Measurements from ENCODE around the gene GIMAP2. TPM values are rescaled to one million over a fixed set of nuclear protein-coding genes. Genes with fewer than 3 reads are reported as not detected.

Gene GIMAP2
- total RNA-seq, 1 donor from 2014 or later: not detected

- Mint-ChIP-seq H3K4me3 (no peak overlapping the region), H3K9me3 (peaks cover 14% of the 10 kb centered on the region), H3K36me3 (no peaks in the 10 kb centered on the region), H3K27me3 (ENCODE audit: insufficient read depth, low read depth) (peaks cover 4% of the 10 kb centered on the region), H3K4me1 (no peaks in the 10 kb centered on the region), H3K27ac (no peak overlapping the region)
- DNase-seq (ENCODE audit: low spot score): no peak
- H3K79me2 ChIP-seq (ENCODE audit: low read depth): no peaks in the 10 kb centered on the region
- no peak overlapping the region for H2AFZ ChIP-seq (replicated peaks)
- no peak overlapping the region for H3K4me2 ChIP-seq
- H3K27ac ChIP-seq: no peak overlapping the region
- no peaks in the 10 kb centered on the region for H3K9me3 ChIP-seq (ENCODE audit: low read depth)
- no peaks in the 10 kb centered on the region for H4K20me1 ChIP-seq (ENCODE audit: low read depth)
- no peaks in the 10 kb centered on the region for H3K4me1 ChIP-seq
- H3K9ac ChIP-seq: no peak overlapping the region
- H3K36me3 ChIP-seq: no peaks in the 10 kb centered on the region
- no peak overlapping the region for H3K4me3 ChIP-seq
- peaks cover 64% of the 10 kb centered on the region for H3K27me3 ChIP-seq
- no peak for TF ChIP-seq EZH2phosphoT487 (IDR thresholded peaks at IDR 0.05)
- no peak for TF ChIP-seq EZH2 (IDR thresholded peaks at IDR 0.05)
- no peak for TF ChIP-seq CTCF (IDR thresholded peaks at IDR 0.05)
- no peaks in the 10 kb centered on the region for H3F3A ChIP-seq (ENCODE audit: low read depth)
Observed at GRCh38 chr7:150715738-150716137, 30.2 kb downstream of the GIMAP2 start.

GRCh38 chr7:150716368-150716767 is 30.9 kb downstream of the GIMAP2 start, which contains the start of gene GIMAP1:
Gene GIMAP1, plus strand, starts transcription at chr7:150716613. Its CDS starts 2,435 bp downstream, at chr7:150719048.
- Histone ChIP-seq H3K4me1 (no peaks in the 10 kb centered on the region), H3K27ac (no peak within 1 kb of the TSS), H3K36me3 (no peaks in the 10 kb centered on the region), H4K20me1 (ENCODE audit: low read depth) (no peaks in the 10 kb centered on the region), H3K4me2 (no peak within 1 kb of the TSS), H3K9me3 (ENCODE audit: low read depth) (no peaks in the 10 kb centered on the region), H3K27me3 (peaks cover 68% of the 10 kb centered on the region), H2AFZ (replicated peaks) (no peak within 1 kb of the TSS), H3K79me2 (ENCODE audit: low read depth) (no peaks in the 10 kb centered on the region), H3K9ac (no peak within 1 kb of the TSS), H3F3A (ENCODE audit: low read depth) (no peaks in the 10 kb centered on the region), H3K4me3 (no peak within 1 kb of the TSS)
- Mint-ChIP-seq H3K4me3 (no peak within 1 kb of the TSS), H3K36me3 (no peaks in the 10 kb centered on the region), H3K4me1 (no peaks in the 10 kb centered on the region), H3K27me3 (ENCODE audit: insufficient read depth, low read depth) (peaks cover 4% of the 10 kb centered on the region), H3K27ac (no peak within 1 kb of the TSS), H3K9me3 (peaks cover 14% of the 10 kb centered on the region)
- no peak for DNase-seq (ENCODE audit: low spot score)
- no peak for TF ChIP-seq EZH2 (IDR thresholded peaks at IDR 0.05)
- no peak for TF ChIP-seq EZH2phosphoT487 (IDR thresholded peaks at IDR 0.05)
- TF ChIP-seq CTCF (IDR thresholded peaks at IDR 0.05): no peak

GRCh38 chr7:150716939-150717338 is 31.4 kb downstream of the GIMAP2 start:
- Mint-ChIP-seq H3K9me3 (peaks cover 14% of the 10 kb centered on the region), H3K36me3 (no peaks in the 10 kb centered on the region), H3K4me1 (no peaks in the 10 kb centered on the region), H3K4me3 (no peak overlapping the region), H3K27me3 (ENCODE audit: insufficient read depth, low read depth) (peaks cover 4% of the 10 kb centered on the region), H3K27ac (no peak overlapping the region)
- TF ChIP-seq EZH2 (IDR thresholded peaks at IDR 0.05) (no peak), CTCF (IDR thresholded peaks at IDR 0.05) (no peak)
- no peaks in the 10 kb centered on the region for H3K9me3 ChIP-seq (ENCODE audit: low read depth)
- H3K4me1 ChIP-seq: no peaks in the 10 kb centered on the region
- no peak overlapping the region for H3K27ac ChIP-seq
- DNase-seq (ENCODE audit: low spot score): no peak
- H3K79me2 ChIP-seq (ENCODE audit: low read depth): no peaks in the 10 kb centered on the region
- H4K20me1 ChIP-seq (ENCODE audit: low read depth): no peaks in the 10 kb centered on the region
- H3K36me3 ChIP-seq: no peaks in the 10 kb centered on the region
- no peak overlapping the region for H2AFZ ChIP-seq (replicated peaks)
- no peaks in the 10 kb centered on the region for H3F3A ChIP-seq (ENCODE audit: low read depth)
- peaks cover 71% of the 10 kb centered on the region for H3K27me3 ChIP-seq
- no peak overlapping the region for H3K9ac ChIP-seq
- no peak overlapping the region for H3K4me3 ChIP-seq
- no peak overlapping the region for H3K4me2 ChIP-seq
